Activated effector memory CD4-positive, alpha-beta T cell treated with Interleukin-2 at 50 U/mL for 16 hours (primary cell): ENCODE results near the gene SNCAIP.
"Not testable (repeated sequence)": the region's sequence is repeated elsewhere in the genome, so short reads cannot be mapped to it uniquely, and the experiment has no call there.

Experiments used
- DNase-seq: peaks from one replicate; pipeline ENCODE4 v3.0.0-alpha.2; 2020

Gene SNCAIP

DNA sequence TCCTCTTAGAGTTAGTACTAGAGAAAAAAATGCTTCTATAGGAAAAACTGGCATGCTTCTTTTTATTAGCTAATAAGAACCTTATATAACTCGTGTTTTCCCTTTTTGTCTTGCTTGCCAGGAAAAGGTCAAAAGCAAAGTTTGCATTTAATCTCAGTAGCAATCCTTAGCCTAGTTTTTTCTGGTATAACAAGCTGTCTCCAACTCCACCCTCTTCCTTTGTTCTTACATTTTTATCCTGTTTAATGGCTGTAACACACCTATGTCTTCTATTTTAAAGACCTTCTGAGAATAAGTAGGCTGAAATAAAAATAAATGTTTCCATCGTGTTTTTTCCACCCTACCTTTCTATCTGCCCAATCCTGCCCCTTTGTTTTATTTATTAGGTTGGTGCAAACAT is 158.3 kb downstream of the SNCAIP start:
- DNase-seq: no peak

DNA sequence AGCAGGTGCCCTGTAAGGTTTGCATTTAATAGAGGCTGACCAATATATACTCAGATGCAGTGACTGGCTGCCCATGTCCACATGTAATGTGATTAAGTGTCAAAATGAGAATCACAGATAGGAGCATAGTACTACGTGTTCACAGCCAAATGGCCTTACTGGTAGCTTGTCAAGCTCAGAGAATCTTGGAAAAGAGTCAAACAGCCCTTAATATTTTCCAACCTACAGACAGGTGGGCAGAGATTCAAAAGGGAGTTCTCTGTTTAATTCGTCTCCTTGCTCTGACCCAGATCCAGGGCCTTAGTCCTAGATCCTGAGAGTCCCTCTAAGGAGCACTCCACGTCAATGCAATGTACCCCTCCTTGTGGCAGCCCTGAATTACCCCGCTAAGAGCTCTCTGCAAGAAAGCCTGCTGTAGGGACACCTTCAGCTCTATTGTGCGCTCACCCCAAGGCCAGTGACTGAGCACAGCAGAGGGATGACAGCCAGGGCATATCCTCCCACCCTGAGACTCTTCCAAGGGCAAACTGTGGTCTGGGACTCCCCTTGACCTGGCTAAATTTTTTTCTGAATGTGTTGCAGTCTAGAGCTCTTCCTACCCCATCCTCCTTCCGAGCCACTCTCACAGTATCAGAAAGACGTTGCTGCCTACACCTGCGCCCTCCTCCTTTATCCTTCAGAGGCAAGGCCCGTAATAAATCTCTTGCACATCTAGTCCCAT is 159.2 kb downstream of the SNCAIP start:
- no peak for DNase-seq

DNA sequence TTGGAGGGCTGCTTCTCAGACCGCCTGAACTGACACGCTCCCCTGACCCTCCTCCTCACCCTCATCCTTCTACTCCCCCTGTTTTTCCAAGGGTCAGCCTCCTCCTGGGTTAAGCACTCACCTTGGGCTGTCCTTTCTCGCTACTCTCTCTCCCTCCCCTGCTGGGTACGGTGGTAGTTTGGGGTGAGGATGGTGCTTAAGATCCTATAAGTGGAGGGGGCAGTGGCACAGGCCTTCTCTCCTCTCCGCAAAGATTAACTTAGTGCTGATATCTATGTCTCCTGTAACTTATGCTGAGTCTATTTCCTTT is 159.7 kb downstream of the SNCAIP start:
- no peak for DNase-seq

DNA sequence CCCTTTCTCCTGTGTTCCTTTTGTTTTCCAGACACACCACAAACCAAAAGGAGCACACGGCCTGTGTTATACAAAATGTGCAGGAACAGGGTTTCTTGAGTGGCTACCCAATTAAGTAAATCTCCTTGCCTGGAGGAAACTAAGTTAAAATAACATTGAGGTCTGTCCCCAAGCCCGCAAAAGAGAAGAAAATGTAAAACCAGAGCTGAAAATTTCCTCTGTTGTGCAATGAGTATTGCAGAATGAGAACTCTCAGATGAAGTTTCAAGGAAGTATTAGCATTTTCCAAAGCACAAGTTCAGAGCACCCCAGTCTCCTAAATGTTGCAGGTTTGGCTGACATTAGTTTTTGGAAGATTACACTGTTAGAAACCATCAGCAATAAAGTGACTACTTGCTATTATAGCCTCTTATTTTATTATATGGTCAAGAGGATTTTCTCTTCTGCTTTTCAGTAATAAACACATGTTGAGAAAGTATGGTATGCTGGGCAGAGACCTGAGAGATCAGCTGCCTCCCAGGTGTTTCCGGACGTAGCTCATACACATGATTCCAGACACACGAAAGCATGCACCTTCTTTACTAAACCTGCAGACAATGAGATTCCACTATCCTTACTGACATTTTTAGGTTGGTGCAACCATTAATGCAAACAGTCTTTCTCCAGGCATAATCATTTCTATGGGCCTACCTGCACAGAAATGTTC is 161.3 kb downstream of the SNCAIP start:
- no peak for DNase-seq

DNA sequence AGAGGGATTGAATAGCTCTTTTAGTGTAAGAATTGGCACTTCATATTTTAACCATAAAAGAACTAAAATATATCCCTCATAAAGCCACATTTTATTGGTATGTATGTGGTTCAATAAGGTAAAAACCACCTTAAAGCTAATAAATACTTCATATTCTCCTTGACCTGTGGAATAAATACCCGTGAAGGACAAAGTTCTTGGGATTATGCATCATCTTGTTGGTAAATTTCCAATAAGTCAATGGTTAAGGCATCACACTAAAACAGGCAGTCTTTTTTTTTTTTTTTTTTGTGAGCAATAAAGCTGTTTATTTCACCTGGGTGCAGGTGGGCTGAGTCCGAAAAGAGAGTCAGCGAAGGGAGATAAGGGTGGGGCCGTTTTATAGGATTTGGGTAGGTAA is 161.9 kb downstream of the SNCAIP start:
- DNase-seq: no peak

DNA sequence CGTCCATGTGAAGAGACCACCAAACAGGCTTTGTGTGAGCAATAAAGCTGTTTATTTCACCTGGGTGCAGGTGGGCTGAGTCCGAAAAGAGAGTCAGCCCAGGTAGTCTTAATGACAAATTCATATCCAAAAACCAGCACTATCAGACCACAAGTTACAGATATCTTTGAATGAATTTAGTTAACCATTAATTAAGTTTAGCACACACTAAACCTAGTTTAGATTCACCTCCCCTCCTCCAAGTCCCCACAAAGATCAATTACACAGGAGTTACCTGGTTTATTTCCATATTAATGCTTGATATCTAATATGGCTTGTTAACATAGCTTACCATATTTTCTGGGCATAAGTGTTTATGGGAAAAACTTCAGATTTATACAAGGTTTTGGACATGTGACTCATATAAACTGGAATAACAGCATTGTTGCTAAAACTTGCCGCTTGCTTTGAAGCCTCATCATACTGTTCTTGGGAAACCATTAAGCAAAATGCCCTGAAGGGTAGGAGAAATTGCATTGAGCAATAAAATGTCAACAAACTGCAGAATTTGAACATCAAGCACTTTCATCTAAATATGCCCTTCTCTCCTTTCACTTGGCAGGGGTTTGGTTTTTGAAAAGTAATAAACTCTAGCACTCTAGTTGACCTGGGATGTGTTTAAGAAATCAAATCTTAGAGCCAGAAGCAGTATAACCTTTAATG is 166.9 kb downstream of the SNCAIP start:
- DNase-seq: no peak

DNA sequence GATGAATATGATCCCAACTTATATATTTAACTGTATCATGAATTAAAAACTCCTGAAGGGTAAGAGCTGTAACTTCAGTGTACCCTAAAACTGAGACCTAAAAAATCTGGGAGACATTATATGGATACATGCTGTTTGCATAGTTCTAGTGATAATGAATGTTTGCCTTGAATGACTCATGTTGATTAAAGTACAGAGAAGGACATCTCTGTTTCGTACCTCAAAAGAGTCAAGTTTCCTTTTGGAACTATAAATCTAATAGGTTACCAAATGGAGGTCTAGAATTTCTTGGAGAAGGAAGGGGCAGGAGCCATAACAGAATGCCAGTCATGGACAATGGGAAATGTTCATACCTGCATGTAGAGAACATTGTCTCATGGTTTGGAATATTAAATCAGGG is 168.1 kb downstream of the SNCAIP start:
- DNase-seq: no peak

DNA sequence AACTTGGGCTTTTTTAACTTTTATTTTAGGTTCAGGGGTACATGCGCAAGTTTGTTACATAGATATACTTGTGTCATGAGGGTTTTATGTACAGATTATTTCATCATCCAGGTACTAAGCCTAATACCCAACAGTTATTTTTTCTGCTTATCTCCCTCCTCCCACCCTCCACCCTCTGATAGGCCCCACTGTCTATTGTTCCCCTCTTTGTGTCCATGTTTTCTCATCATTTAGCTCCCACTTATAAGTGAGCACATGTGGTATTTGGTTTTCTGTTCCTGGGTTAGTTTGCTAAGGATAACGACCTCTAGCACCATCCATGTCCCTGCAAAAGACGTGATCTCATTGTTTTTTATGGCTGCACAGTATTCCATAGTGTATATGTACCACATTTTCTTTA is 172.1 kb downstream of the SNCAIP start:
- DNase-seq: no peak

DNA sequence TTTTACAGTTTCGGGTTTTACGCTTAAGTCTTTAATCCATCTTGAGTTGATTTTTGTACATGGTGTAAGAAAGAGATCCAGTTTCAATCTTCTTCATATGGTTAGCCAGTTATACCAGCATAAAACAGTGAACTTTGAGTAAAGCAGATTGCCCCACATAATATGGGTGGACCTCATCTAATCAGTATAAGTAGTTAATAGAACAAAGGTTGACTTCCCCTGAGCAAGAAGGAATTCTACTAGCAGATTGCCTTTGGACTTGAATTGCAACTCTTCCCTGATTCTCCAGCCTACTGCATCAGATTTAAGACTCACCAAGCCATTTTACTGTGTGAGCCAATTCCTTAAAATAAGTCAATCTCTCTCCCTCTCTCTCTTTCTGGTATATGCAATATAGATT is 173.2 kb downstream of the SNCAIP start:
- DNase-seq: no peak

DNA sequence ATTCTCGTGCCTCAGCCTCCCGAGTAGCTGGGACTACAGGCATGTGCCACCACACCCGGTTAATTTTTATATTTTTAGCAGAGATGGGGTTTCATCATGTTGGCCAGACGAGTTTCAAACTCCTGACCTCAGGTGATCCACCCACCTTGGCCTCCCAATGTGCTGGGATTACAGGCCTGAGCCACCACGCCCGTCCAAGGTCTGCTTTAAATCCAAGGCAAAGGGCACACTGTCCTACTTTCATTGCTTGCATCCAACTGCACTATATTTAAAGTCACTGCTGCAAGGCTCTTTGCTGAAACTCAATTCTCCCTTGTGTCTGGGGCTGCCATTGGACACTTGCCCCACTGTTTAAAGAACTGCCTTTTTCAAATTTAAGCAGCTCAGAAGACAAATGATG is 174.6 kb downstream of the SNCAIP start:
- DNase-seq: not testable (repeated sequence)

DNA sequence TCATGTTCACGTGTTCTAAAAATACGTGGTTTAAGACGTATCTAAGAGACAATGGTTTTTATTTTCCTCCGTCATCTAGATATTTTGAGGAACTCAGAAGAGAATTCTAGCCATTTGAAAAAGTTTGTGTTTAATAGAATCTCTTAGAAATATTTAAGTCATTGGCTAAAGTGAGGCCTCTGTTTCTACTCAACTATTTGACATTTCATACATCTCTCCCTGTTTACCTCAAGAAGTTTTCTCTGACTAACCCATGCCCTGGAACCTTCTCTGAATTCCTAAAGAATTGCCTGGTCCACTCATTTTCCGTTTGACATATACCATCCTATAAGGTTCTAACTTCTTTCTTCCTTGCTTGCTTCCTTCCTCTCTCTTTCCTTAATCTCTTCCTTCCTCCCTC is 178.7 kb downstream of the SNCAIP start:
- no peak for DNase-seq

DNA sequence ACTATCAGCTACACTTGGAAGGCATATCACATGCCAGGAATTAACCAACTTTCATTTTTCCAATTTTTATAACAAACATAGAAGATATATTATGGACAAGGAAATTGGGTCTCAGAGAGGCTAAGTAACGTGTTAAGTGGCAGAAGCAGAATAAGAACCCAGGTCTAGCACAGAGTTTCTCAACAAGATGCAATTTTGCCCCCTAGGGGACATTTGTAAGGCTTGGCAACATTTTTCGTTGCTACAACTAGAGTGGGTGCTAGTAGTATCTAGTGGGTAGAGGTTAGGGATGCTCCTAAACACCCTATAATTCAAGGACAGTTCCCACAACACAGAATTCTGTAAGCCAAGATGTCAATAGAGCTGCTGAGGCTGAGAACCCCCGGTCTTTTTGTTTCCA is 180.6 kb downstream of the SNCAIP start:
- no peak for DNase-seq

DNA sequence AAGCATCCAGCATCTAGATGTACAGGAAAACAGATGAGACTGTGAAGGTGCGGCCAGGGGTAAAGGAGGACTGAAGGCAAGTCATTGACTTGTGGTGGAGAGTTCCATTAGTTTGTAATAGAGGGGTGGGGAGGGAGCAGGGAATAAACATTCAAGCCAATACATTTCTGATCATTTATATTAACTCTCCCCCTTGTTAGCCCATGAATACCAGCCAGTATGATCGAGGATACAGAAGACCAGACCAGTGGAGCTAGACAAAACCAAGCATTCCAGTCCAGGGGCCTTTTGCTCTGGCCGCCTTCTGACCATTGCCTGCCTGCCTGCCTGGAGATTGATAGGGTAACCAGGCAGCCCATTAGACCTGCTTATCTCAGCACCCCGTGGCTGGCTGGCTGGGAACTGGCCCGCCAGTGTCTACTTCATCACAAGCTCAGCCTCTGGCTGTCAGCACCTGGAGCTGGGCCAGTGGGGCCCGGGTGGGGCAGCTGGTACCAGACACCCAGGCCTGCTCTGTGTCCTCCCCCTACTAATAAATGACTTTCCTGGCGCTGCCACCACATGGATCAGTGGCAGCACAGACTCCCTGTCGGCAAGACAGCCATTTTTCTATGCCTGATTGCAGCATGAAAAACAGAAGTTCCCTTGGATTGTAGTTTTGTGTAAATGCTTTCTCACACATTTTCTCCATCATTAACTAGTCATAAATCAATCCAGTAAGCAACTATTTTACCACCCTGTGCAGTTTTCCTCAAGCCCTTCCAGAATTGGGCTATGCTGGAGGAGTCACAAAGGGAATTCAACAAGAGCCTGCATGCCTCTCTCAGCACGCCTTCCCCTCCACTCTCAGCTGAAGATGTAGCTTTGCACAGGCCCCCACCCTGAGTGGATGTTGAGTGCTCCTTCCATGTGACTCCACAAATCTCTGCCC is 181.3 kb downstream of the SNCAIP start:
- DNase-seq: no peak

DNA sequence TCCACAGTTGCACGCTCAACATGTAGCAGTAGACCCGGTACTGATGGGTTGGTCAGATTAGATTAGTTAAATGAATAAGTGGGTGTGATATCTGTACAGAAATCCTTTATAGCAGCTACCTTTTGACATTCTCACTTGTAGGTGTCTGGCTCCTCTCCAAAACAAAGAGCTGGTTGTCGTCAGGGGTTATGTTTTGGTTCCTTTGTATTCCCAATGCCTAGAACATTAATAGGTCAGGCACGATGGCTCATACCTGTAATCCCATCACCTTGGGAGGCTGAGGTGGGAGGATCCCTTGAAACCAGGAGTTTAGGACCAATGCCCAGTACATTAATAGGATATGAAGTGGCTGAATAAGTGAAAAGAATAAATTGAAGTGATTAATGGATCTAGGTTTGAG is 182.1 kb downstream of the SNCAIP start:
- DNase-seq: no peak

DNA sequence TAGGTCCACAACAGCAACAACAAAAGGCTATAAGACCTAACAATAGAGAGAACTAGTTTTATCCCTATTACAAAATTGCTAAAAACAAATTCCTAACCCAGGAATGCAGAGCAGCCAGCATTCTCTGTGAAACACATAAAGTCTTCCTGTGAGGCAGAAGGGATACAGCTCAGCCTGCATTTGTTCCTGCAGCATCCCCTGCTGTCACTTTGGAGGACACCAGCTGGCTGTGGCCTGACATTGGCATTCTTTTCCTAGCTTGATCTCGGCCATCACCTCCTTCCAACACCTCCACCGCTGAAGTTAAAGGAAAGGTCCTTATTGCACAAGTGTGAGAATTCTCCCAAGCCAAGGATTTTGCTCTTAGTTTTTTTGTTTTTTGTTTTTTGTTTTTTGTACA is 186.1 kb downstream of the SNCAIP start:
- DNase-seq: no peak

DNA sequence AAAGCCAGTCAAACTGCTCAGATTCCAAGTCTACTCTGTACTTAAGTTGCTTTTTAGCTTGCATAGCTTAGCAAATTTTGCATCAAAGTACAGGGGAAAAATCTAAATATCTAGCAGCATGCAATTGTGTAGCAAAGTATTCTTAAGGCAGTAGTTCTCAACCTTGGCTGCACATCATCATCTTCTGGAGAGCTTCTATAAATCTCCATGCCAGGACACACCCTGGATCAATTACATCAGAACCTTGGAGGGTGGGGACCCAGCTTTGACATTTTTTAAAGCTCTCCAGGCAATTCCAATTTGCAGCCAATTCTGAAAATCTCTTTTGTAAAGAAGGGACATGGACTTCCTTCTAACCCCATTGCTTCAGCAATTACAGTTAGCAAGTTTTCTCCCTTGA is 187.5 kb downstream of the SNCAIP start:
- DNase-seq: no peak

DNA sequence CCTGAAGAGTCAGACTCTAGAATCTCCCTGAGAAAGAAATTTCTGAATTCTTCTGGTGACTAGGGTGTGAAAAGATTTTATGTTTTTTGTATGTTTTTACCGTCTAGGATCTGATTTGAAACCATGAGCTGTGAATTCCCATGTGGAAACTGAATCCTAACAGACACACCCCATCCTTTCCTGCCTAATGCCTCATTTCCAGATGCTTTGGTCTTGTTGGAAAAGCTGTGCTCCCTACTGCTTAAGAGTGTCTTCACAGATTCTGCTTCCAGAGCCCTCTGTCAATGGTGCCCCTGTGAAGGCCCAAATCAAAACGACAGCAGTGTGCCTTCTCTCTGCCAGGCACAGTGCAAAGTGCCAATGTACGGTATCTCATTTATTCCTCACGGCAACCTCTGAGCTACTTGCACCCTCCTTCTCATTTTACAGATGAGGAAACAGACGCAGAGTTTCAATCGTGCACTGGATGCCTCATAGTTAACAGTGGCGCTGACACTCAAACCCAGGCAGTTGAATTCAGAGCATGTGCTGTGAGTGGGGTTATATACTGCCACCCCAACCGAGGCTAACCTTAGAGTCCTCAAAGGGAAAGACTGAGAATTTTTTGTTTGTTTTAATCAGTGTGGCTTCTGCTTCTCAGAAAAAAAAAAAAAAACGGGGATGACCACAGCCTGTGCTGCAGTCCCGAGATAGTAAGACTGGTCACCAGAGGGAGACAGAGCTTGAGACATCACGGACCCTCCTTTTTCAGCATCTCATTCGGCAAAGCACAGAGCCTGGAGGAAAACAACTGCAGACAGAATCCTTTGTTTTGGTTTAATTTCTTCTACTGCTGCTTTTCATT is 188.4 kb downstream of the SNCAIP start:
- no peak for DNase-seq

DNA sequence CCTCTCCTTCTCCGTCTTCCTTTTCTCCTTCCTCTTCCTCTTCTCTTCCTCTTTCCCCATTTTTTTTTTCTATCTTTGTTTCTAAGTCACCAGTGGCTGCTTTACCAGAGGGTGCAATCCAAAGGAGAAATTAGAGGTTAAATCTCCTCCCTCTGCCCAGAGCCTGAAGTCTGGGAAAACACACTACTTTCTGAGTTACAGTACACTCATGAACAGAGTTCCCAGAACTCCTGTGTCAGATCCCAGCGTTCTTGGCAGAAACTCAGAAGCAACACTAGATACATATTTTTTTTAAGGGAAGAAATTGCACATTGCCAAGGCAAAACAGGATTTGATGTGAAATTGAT is 189.0 kb downstream of the SNCAIP start:
- no peak for DNase-seq

DNA sequence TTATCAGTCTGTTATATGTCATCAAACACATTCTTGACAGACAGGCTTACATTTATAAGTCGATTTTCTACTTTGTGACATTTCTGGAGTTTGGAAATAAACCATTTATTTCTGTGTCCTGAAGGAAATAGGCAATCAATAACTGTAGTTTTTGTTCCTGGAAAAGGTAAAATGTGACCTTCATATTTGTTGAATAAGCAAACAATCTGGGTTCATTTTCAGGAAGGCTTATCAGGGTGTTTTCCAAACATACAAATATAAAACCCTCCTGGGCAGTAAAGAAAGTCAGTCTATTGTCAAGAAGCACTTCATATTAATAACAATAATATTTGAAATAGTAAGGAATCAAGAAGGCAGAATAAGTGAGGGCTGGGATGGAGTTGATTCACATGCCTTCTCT is 195.0 kb downstream of the SNCAIP start:
- DNase-seq: no peak

DNA sequence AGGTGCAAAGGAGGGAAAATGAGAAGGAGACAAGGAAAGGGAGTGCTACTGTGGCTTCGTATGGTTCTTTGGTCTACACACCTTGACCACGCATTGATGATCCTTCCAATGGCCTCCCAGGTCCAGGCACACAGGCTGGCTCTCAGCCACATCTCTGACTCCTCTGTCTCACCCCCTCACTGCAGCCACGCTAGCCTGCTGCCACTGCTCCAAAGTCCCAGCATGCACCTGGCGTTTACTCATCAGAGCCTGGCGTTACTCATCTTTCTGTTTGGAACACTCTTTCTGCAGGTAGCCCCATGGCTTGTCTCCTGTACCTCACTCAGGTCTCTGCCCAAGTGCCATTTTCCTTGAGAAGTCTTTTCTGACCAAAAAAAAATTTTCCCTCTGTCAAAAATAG is 195.5 kb downstream of the SNCAIP start:
- no peak for DNase-seq

DNA sequence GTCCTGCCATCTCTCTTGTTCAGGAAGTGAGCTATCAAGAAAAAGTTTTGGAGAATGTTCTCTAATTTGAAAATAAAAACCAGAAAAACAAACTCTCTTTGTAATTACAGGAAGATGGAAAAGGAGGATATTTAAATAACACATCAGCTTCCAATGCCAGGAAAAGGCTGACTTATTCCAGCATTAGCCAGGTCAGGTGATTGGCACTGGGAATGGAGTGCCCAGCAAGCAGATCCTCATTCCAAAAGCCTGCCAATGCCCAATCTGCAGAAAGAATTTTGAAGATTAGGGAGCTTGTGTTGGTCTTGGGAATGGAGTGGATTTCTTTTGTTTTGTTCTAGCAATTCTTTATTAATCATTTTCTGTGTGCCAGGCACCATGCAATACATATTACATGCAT is 196.6 kb downstream of the SNCAIP start:
- no peak for DNase-seq
